ENCODE data around the gene PFKFB3.

DNA sequence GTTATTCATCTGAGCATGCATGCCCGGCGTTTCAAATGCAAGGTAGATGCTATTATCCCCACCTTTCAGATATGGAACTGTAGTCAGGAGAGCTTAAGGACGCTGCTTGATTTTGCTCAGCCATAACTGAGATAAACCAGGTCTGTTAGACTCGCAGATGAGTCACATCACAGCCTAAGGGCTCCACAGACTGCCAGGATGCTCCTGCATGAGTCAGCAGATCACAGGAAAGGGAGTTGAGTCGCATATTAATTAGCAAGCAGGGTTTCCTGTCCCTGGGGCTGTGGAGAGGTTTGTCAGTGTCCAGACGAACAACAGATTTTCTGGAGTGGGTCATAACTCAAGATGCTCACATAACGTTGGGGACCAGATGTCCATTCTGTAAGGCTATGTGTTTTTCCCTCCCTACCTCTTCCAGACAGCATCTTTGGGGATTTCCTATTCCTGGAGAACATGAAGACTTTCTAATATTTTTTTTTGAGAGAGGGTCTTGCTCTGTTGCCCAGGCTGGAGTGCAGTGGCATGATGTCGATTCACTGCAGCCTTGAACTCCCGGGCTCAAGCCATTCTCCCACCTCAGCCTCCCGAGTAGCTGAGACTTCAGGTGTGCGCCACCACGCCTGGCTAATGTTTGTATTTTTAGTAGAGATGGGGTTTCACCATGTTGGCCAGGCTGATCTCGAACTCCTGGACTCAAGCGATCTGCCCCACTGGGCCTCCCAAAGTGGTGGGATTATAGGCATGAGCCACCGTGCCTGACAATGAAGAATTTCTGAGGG, 36.7 kb downstream of the PFKFB3 start:
- TF ChIP-seq SP1 (IDR thresholded peaks at IDR 0.05) (no peak), BHLHE40 (IDR thresholded peaks at IDR 0.05; ENCODE audit: borderline replicate concordance) (no peak), FOXM1 (IDR thresholded peaks at IDR 0.05; ENCODE audit: borderline replicate concordance) (no peak), L3MBTL2 (conservative IDR thresholded peaks at IDR 0.05) (no peak), ARNT (IDR thresholded peaks at IDR 0.05) (no peak), FOXK2 (IDR thresholded peaks at IDR 0.05) (no peak), TARDBP (IDR thresholded peaks at IDR 0.05) (no peak), FOXA1 (IDR thresholded peaks at IDR 0.05) (no peak), SUZ12 (IDR thresholded peaks at IDR 0.05) (no peak), HDGF (IDR thresholded peaks at IDR 0.05; ENCODE audit: borderline replicate concordance) (no peak)
